Trophoblast cell (in vitro differentiated cells and primary cell): ENCODE measurements around the gene LYSMD4.

Experiments
- DNase-seq, 2 donors: peaks; one replicate each; pipeline ENCODE4 v3.0.0-alpha.2; 2016
- H2AFZ ChIP-seq: 2 replicates; pipeline ENCODE4 v1.6.1; 2013; ENCODE audit warnings: low read length, moderate library complexity, mild to moderate bottlenecking; ENCODE audit not compliant: insufficient read depth, poor library complexity
- H2AK5ac ChIP-seq: 2 replicates; pipeline ENCODE4 v1.6.1; 2013; ENCODE audit warnings: mild to moderate bottlenecking, low read length
- H2BK120ac ChIP-seq: 2 replicates; pipeline ENCODE4 v1.6.1; 2013; ENCODE audit warnings: low read length, mild to moderate bottlenecking, moderate library complexity; ENCODE audit not compliant: insufficient read depth, poor library complexity
- H2BK12ac ChIP-seq: 2 replicates; pipeline ENCODE4 v1.6.1; 2013; ENCODE audit warnings: mild to moderate bottlenecking, low read length, moderate library complexity
- H2BK5ac ChIP-seq: 2 replicates; pipeline ENCODE4 v1.6.1; 2013; ENCODE audit warnings: low read length, low read depth, moderate library complexity, mild to moderate bottlenecking; ENCODE audit not compliant: poor library complexity
- H3K14ac ChIP-seq: 2 replicates; pipeline ENCODE4 v1.6.1; 2013; ENCODE audit warnings: mild to moderate bottlenecking, low read length
- H3K18ac ChIP-seq: 2 replicates; pipeline ENCODE4 v1.6.1; 2013; ENCODE audit warnings: mild to moderate bottlenecking, low read length
- H3K23ac ChIP-seq: 2 replicates; pipeline ENCODE4 v1.6.1; 2013; ENCODE audit warnings: low read length
- H3K27ac ChIP-seq: 2 replicates; pipeline ENCODE4 v1.5.1; 2013; ENCODE audit warnings: low read depth, mild to moderate bottlenecking, inconsistent platforms, low read length, moderate library complexity
- H3K27me3 ChIP-seq: 2 replicates; pipeline ENCODE4 v1.6.1; 2013; ENCODE audit warnings: inconsistent platforms, mild to moderate bottlenecking, low read length, moderate library complexity; ENCODE audit not compliant: insufficient read depth
- H3K36me3 ChIP-seq, 2 experiments: 1 replicate in 1 of 2; 2 replicates in 1 of 2; pipeline ENCODE4 v1.6.1; 2013; ENCODE audit warnings: low read length in 2 of 2, mild to moderate bottlenecking in 2 of 2, moderate library complexity in 1 of 2; ENCODE audit not compliant: insufficient read depth in 2 of 2, control insufficient read depth in 1 of 2
- H3K4ac ChIP-seq: 2 replicates; pipeline ENCODE4 v1.6.1; 2013; ENCODE audit warnings: low read depth, mild to moderate bottlenecking, low read length, moderate library complexity
- H3K4me1 ChIP-seq, 2 experiments: 1 replicate in 1 of 2; 2 replicates in 1 of 2; pipeline ENCODE4 v1.6.1; 2013; ENCODE audit warnings: low read length in 2 of 2, mild to moderate bottlenecking in 2 of 2, moderate library complexity in 1 of 2; ENCODE audit not compliant: insufficient read depth in 2 of 2, control insufficient read depth in 1 of 2
- H3K4me2 ChIP-seq: 2 replicates; pipeline ENCODE4 v1.6.1; 2013; ENCODE audit warnings: inconsistent platforms, mild to moderate bottlenecking, low read length, moderate library complexity
- H3K4me3 ChIP-seq: 2 replicates; pipeline ENCODE4 v1.5.1; 2013; ENCODE audit warnings: mild to moderate bottlenecking, low read depth, low read length, inconsistent platforms
- H3K79me1 ChIP-seq: one replicate; pipeline ENCODE4 v1.6.1; 2013; ENCODE audit warnings: low read length
- H3K79me2 ChIP-seq: 2 replicates; pipeline ENCODE4 v1.6.1; 2013; ENCODE audit warnings: low read length, mild to moderate bottlenecking; ENCODE audit not compliant: control insufficient read depth, insufficient read depth, poor library complexity
- H3K9ac ChIP-seq: 2 replicates; pipeline ENCODE4 v1.6.1; 2013; ENCODE audit warnings: mild to moderate bottlenecking, low read length
- H3K9me3 ChIP-seq: 2 replicates; pipeline ENCODE4 v1.6.1; 2013; ENCODE audit warnings: low read depth, mild to moderate bottlenecking, control low read depth, inconsistent platforms, low read length; ENCODE audit not compliant: insufficient read depth
- H4K12ac ChIP-seq: 2 replicates; pipeline ENCODE4 v1.6.1; 2013; ENCODE audit warnings: low read depth, mild to moderate bottlenecking, low read length, moderate library complexity
- H4K8ac ChIP-seq: 2 replicates; pipeline ENCODE4 v1.6.1; 2013; ENCODE audit warnings: low read depth, mild to moderate bottlenecking, low read length, moderate library complexity
- H4K91ac ChIP-seq: one replicate; pipeline ENCODE4 v1.6.1; 2013; ENCODE audit warnings: low read depth, mild to moderate bottlenecking, low read length, moderate library complexity
- WGBS: extraction: QIAGEN DNeasy Blood & Tissue Kit; methylation state at CpG from one replicate; pipeline ENCODE4 v1.1.7; 2013; ENCODE audit warnings: missing lambda C conversion rate; ENCODE audit not compliant: insufficient read length, insufficient coverage; ENCODE audit errors: extremely low coverage; 5-methylcytosine and 5-hydroxymethylcytosine counted together

The LYSMD4 gene

GRCh38 chr15:99683000-99683670, 50.1 kb downstream of the LYSMD4 start:
- no peak overlapping the region for H3K18ac ChIP-seq
- no peak overlapping the region for H3K4me3 ChIP-seq
- no peak overlapping the region for H3K4ac ChIP-seq
- WGBS = no CpG with 5 or more reads among the region's 9 CpGs
- H3K27ac ChIP-seq = no peak overlapping the region
- no peak overlapping the region for H3K23ac ChIP-seq
- no peak overlapping the region for H4K12ac ChIP-seq
- H2BK5ac ChIP-seq = no peak overlapping the region
- no peaks in the 10 kb centered on the region for H3K9me3 ChIP-seq
- H2BK120ac ChIP-seq = no peak overlapping the region
- no peaks in the 10 kb centered on the region for H3K79me1 ChIP-seq
- H4K8ac ChIP-seq = no peak overlapping the region
- no peak overlapping the region for H3K9ac ChIP-seq
- H3K79me2 ChIP-seq = no peaks in the 10 kb centered on the region
- no peak overlapping the region for H4K91ac ChIP-seq
- peaks cover 2 to 3% of the 10 kb centered on the region in 2 experiments for H3K36me3 ChIP-seq
- H2BK12ac ChIP-seq = no peak overlapping the region
- H2AFZ ChIP-seq = no peak overlapping the region
- H3K27me3 ChIP-seq = no peaks in the 10 kb centered on the region
- H3K4me2 ChIP-seq = no peak overlapping the region
- no peak for DNase-seq
- H2AK5ac ChIP-seq = no peak overlapping the region
- H3K14ac ChIP-seq = no peak overlapping the region
- no peaks in the 10 kb centered on the region for H3K4me1 ChIP-seq

- H2BK5ac ChIP-seq = no peak overlapping the region
- H3K18ac ChIP-seq = no peak overlapping the region
- H3K79me1 ChIP-seq = no peaks in the 10 kb centered on the region
- H3K4me3 ChIP-seq = no peak overlapping the region
- no peaks in the 10 kb centered on the region for H3K4me1 ChIP-seq
- H2BK12ac ChIP-seq = no peak overlapping the region
- no peak overlapping the region for H2BK120ac ChIP-seq
- H2AK5ac ChIP-seq = no peak overlapping the region
- no peaks in the 10 kb centered on the region for H3K9me3 ChIP-seq
- no peak overlapping the region for H4K8ac ChIP-seq
- H3K4ac ChIP-seq = no peak overlapping the region
- H3K9ac ChIP-seq = no peak overlapping the region
- H3K4me2 ChIP-seq = no peak overlapping the region
- no CpG with 5 or more reads among the region's 1 CpG for WGBS
- no peak overlapping the region for H4K91ac ChIP-seq
- peaks cover 2 to 3% of the 10 kb centered on the region in 2 experiments for H3K36me3 ChIP-seq
- no peaks in the 10 kb centered on the region for H3K27me3 ChIP-seq
- no peak overlapping the region for H3K27ac ChIP-seq
- H2AFZ ChIP-seq = no peak overlapping the region
- no peaks in the 10 kb centered on the region for H3K79me2 ChIP-seq
- no peak overlapping the region for H3K14ac ChIP-seq
- no peak overlapping the region for H4K12ac ChIP-seq
- DNase-seq = no peak
- H3K23ac ChIP-seq = no peak overlapping the region
Measured at GRCh38 chr15:99682455-99682854, 50.8 kb downstream of the LYSMD4 start.

- H2AFZ ChIP-seq = no peak overlapping the region
- no peaks in the 10 kb centered on the region for H3K4me1 ChIP-seq
- no peak overlapping the region for H3K9ac ChIP-seq
- WGBS = no CpG with 5 or more reads among the region's 1 CpG
- no peaks in the 10 kb centered on the region for H3K27me3 ChIP-seq
- no peak overlapping the region for H3K4me2 ChIP-seq
- H3K79me1 ChIP-seq = no peaks in the 10 kb centered on the region
- H3K14ac ChIP-seq = no peak overlapping the region
- H3K9me3 ChIP-seq = no peaks in the 10 kb centered on the region
- H2BK5ac ChIP-seq = no peak overlapping the region
- no peak overlapping the region for H3K23ac ChIP-seq
- no peak overlapping the region for H3K18ac ChIP-seq
- no peak overlapping the region for H2BK12ac ChIP-seq
- H2AK5ac ChIP-seq = no peak overlapping the region
- no peaks in the 10 kb centered on the region for H3K79me2 ChIP-seq
- no peak overlapping the region for H3K27ac ChIP-seq
- no peak for DNase-seq
- H4K12ac ChIP-seq = no peak overlapping the region
- H3K36me3 ChIP-seq = peaks cover 2 to 3% of the 10 kb centered on the region in 2 experiments
- H2BK120ac ChIP-seq = no peak overlapping the region
- no peak overlapping the region for H4K8ac ChIP-seq
- H3K4me3 ChIP-seq = no peak overlapping the region
- no peak overlapping the region for H3K4ac ChIP-seq
- H4K91ac ChIP-seq = no peak overlapping the region
Measured at GRCh38 chr15:99681990-99682389, 51.2 kb downstream of the LYSMD4 start.

- Histone ChIP-seq H2AFZ (no peak overlapping the region), H3K36me3 (peaks cover 5 to 6% of the 10 kb centered on the region in 2 experiments), H3K27ac (no peak overlapping the region), H3K4ac (no peak overlapping the region), H3K27me3 (no peaks in the 10 kb centered on the region), H3K79me2 (no peaks in the 10 kb centered on the region), H4K91ac (no peak overlapping the region), H2BK5ac (no peak overlapping the region), H3K4me1 (no peaks in the 10 kb centered on the region), H3K79me1 (no peaks in the 10 kb centered on the region), H4K12ac (no peak overlapping the region), H3K9ac (no peak overlapping the region), H2BK12ac (no peak overlapping the region), H3K4me2 (no peak overlapping the region), H3K18ac (no peak overlapping the region), H3K23ac (no peak overlapping the region), H4K8ac (no peak overlapping the region), H2AK5ac (no peak overlapping the region), H2BK120ac (no peak overlapping the region), H3K14ac (no peak overlapping the region), H3K9me3 (no peaks in the 10 kb centered on the region), H3K4me3 (no peak overlapping the region)
- no peak for DNase-seq
Measured at GRCh38 chr15:99680276-99680675, 53.0 kb downstream of the LYSMD4 start.
